HEK293 (cell line): ENCODE data around the gene GRM2.

Source experiments
- CTCF ChIA-PET: fragments of 350-600 bp; formaldehyde crosslinking; extraction: SDS; loops from one replicate; lab custom pipeline; 2021; ENCODE audit warnings: antibody characterized with exemption; lab: Yijun Ruan, JAX
- POLR2A ChIA-PET: fragments of 300-600 bp; formaldehyde crosslinking; extraction: SDS; loops from one replicate; lab custom pipeline; 2020; ENCODE audit warnings: antibody characterized with exemption, inconsistent platforms; lab: Yijun Ruan, JAX
- H3K27ac ChIP-seq: fragments of 200-500 bp; sonication (Bioruptor generic); 2 replicates; pipeline ENCODE4 v1.5.1; 2014; ENCODE audit warnings: low read depth, low read length, control low read depth, inconsistent platforms; ENCODE audit errors: extremely low read depth
- H3K36me3 ChIP-seq, 2 experiments: fragments of 200-500 bp in 1 of 2; sonication (Bioruptor generic) in 1 of 2; 1 replicate in 1 of 2; 2 replicates in 1 of 2; pipeline ENCODE4 v1.5.1; 2014 to 2017; ENCODE audit warnings: inconsistent platforms in 2 of 2, low read length in 2 of 2; ENCODE audit not compliant: control insufficient read depth in 2 of 2, insufficient read depth in 1 of 2
- H3K4me1 ChIP-seq: fragments of 200-500 bp; sonication (Bioruptor generic); 2 replicates; pipeline ENCODE4 v1.5.1; 2014; ENCODE audit warnings: mild to moderate bottlenecking, low read length, inconsistent platforms; ENCODE audit not compliant: control insufficient read depth, insufficient read depth
- H3K4me3 ChIP-seq: 2 replicates; pipeline ENCODE4 v1.5.1; 2011; ENCODE audit warnings: low read depth, mild to moderate bottlenecking, control low read depth, low read length, moderate library complexity
- H3K9me3 ChIP-seq: fragments of 200-500 bp; sonication (Bioruptor generic); 2 replicates; pipeline ENCODE4 v1.5.1; 2014; ENCODE audit warnings: low read depth, low read length, inconsistent platforms; ENCODE audit not compliant: control insufficient read depth, insufficient read depth
- REST ChIP-seq: fragments of 450-650 bp; formaldehyde crosslinking; IDR thresholded peaks from 2 replicates; pipeline ENCODE4 v1.5.1; 2016; ENCODE audit warnings: missing biosample characterization, missing genetic modification characterization
- ZBTB11 ChIP-seq: fragments of 450-650 bp; formaldehyde crosslinking; conservative IDR thresholded peaks from 2 replicates; pipeline ENCODE4 v1.5.1; 2016; ENCODE audit warnings: low read depth, missing biosample characterization, missing genetic modification characterization
- ZNF19 ChIP-seq: fragments of 450-650 bp; formaldehyde crosslinking; IDR thresholded peaks from 2 replicates; pipeline ENCODE4; 2016; ENCODE audit warnings: missing biosample characterization, missing genetic modification characterization, low read depth
- ZNF335 ChIP-seq: fragments of 450-650 bp; formaldehyde crosslinking; conservative IDR thresholded peaks from 2 replicates; pipeline ENCODE4 v1.5.1; 2016; ENCODE audit warnings: missing biosample characterization, missing genetic modification characterization
- ZNF341 ChIP-seq: fragments of 450-650 bp; formaldehyde crosslinking; IDR thresholded peaks from 2 replicates; pipeline ENCODE4; 2016; ENCODE audit warnings: low read depth, missing biosample characterization, missing genetic modification characterization
- ZNF354C ChIP-seq: fragments of 450-650 bp; formaldehyde crosslinking; IDR thresholded peaks from 2 replicates; pipeline ENCODE4 v1.5.1; 2016; ENCODE audit warnings: missing biosample characterization, missing genetic modification characterization, low read depth, borderline replicate concordance
- ZNF362 ChIP-seq: fragments of 450-650 bp; formaldehyde crosslinking; IDR thresholded peaks from 2 replicates; pipeline ENCODE4 v1.5.1; 2016; ENCODE audit warnings: missing biosample characterization, missing genetic modification characterization
- ZNF692 ChIP-seq: fragments of 450-650 bp; formaldehyde crosslinking; IDR thresholded peaks from 2 replicates; pipeline ENCODE4 v1.5.1; 2016; ENCODE audit warnings: missing biosample characterization, missing genetic modification characterization
- TF ChIP-seq, protein P1 (sequence below): fragments of 450-650 bp; formaldehyde crosslinking; conservative IDR thresholded peaks from 2 replicates; pipeline ENCODE4 v1.5.1; 2016; ENCODE audit warnings: low read depth, missing biosample characterization, missing genetic modification characterization

The GRM2 gene

GRCh38 chr3:51659942-51660341 lies 46.9 kb upstream of the GRM2 start (continued):
- TF ChIP-seq, protein P1, sequence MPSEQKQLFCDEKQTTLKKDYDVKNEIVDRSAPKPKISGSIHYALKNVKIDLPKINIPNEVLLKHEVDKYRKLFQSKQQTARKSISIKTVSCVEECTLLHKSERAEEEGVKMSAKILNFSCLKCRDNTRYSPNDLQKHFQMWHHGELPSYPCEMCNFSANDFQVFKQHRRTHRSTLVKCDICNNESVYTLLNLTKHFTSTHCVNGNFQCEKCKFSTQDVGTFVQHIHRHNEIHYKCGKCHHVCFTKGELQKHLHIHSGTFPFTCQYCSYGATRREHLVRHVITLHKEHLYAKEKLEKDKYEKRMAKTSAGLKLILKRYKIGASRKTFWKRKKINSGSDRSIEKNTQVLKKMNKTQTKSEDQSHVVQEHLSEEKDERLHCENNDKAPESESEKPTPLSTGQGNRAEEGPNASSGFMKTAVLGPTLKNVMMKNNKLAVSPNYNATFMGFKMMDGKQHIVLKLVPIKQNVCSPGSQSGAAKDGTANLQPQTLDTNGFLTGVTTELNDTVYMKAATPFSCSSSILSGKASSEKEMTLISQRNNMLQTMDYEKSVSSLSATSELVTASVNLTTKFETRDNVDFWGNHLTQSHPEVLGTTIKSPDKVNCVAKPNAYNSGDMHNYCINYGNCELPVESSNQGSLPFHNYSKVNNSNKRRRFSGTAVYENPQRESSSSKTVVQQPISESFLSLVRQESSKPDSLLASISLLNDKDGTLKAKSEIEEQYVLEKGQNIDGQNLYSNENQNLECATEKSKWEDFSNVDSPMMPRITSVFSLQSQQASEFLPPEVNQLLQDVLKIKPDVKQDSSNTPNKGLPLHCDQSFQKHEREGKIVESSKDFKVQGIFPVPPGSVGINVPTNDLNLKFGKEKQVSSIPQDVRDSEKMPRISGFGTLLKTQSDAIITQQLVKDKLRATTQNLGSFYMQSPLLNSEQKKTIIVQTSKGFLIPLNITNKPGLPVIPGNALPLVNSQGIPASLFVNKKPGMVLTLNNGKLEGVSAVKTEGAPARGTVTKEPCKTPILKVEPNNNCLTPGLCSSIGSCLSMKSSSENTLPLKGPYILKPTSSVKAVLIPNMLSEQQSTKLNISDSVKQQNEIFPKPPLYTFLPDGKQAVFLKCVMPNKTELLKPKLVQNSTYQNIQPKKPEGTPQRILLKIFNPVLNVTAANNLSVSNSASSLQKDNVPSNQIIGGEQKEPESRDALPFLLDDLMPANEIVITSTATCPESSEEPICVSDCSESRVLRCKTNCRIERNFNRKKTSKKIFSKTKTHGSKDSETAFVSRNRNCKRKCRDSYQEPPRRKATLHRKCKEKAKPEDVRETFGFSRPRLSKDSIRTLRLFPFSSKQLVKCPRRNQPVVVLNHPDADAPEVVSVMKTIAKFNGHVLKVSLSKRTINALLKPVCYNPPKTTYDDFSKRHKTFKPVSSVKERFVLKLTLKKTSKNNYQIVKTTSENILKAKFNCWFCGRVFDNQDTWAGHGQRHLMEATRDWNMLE (tag by site-specific recombination), result no peak

GRCh38 chr3:51662456-51662855 lies 44.4 kb upstream of the GRM2 start:
- POLR2A ChIA-PET, result no interaction called here
- TF ChIP-seq REST (tag by site-specific recombination) (no peak), ZNF335 (no peak), ZNF354C (tag by site-specific recombination) (no peak)
- no peaks in the 10 kb centered on the region for H3K4me1 ChIP-seq
- no peaks in the 10 kb centered on the region for H3K9me3 ChIP-seq
- CTCF ChIA-PET, result interaction anchor here (0.6 to 1.5 kb wide), 3 partner anchors 20 to 160 kb away, joined by 3 to 4 read pairs (median 3); no protein-coding TSS in a partner anchor
- peaks cover 8 to 60% of the 10 kb centered on the region in 2 experiments for H3K36me3 ChIP-seq
- no peak overlapping the region for H3K4me3 ChIP-seq
- H3K27ac ChIP-seq, result no peak overlapping the region

- no peak overlapping the region for H3K27ac ChIP-seq
- POLR2A ChIA-PET, result interaction anchor here (1.6 to 2.5 kb wide), 2 partner anchors 167 to 169 kb away, joined by 3 to 16 read pairs; partner anchors contain the start of gene DCAF1
- TF ChIP-seq ZNF341 (tag by site-specific recombination) (no peak), ZNF19 (tag by site-specific recombination) (no peak), ZNF362 (no peak), ZNF692 (tag by site-specific recombination) (no peak), ZBTB11 (tag by site-specific recombination) (no peak)
Observed at GRCh38 chr3:51668756-51669155, 38.1 kb upstream of the GRM2 start.

More at GRCh38 chr3:51668756-51669155, 38.1 kb upstream of the GRM2 start:
- CTCF ChIA-PET, result interaction anchor here (0.6 to 4.2 kb wide), 14 partner anchors 10 to 542 kb away, joined by 3 to 61 read pairs (median 4); partner anchors contain the start of gene DCAF1
- Histone ChIP-seq H3K36me3 (peaks cover 0 to 8% of the 10 kb centered on the region in 2 experiments; a peak in 1 of 3 replicates), H3K9me3 (no peaks in the 10 kb centered on the region), H3K4me1 (no peaks in the 10 kb centered on the region), H3K4me3 (no peak overlapping the region)
